ENCODE measurements around the gene SYT6. TPM values are rescaled to one million over a fixed set of nuclear protein-coding genes. Genes with fewer than 3 reads are reported as not detected.

SYT6 gene
- total RNA-seq, 1 donor from 2014 or later, result not detected

DNA sequence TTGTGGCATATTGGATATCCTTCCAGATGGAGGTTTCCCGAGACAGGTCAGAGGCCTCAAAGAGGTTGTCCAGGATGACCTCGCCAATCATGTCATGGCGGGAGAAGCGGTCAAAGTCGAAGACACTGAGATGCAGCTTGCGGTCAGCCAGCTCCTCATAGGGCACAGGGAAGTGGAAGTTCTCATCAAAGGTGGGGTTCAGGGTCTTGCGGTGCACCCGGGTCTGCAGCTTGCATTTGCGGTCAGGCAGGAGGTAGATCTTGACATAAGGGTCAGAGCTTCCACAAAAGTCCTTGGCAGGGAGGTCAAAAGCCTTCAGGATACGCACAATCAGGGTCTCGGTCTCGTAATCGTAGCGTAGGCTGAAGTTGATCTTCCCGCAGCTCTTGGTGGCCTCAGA lies 16.2 kb downstream of the SYT6 start:
- Mint-ChIP-seq H3K27me3 (ENCODE audit: unreplicated experiment) (peaks cover 32% of the 10 kb centered on the region), H3K4me1 (ENCODE audit: unreplicated experiment) (no peaks in the 10 kb centered on the region), H3K36me3 (ENCODE audit: unreplicated experiment) (no peaks in the 10 kb centered on the region), H3K27ac (ENCODE audit: unreplicated experiment) (no peak overlapping the region), H3K9me3 (ENCODE audit: unreplicated experiment) (no peaks in the 10 kb centered on the region), H3K4me3 (ENCODE audit: unreplicated experiment) (no peak overlapping the region)
- no peak for DNase-seq (ENCODE audit: extremely low spot score, unreplicated experiment)
- TF ChIP-seq, protein P1, sequence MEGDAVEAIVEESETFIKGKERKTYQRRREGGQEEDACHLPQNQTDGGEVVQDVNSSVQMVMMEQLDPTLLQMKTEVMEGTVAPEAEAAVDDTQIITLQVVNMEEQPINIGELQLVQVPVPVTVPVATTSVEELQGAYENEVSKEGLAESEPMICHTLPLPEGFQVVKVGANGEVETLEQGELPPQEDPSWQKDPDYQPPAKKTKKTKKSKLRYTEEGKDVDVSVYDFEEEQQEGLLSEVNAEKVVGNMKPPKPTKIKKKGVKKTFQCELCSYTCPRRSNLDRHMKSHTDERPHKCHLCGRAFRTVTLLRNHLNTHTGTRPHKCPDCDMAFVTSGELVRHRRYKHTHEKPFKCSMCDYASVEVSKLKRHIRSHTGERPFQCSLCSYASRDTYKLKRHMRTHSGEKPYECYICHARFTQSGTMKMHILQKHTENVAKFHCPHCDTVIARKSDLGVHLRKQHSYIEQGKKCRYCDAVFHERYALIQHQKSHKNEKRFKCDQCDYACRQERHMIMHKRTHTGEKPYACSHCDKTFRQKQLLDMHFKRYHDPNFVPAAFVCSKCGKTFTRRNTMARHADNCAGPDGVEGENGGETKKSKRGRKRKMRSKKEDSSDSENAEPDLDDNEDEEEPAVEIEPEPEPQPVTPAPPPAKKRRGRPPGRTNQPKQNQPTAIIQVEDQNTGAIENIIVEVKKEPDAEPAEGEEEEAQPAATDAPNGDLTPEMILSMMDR (IDR thresholded peaks at IDR 0.05), result no peak

DNA sequence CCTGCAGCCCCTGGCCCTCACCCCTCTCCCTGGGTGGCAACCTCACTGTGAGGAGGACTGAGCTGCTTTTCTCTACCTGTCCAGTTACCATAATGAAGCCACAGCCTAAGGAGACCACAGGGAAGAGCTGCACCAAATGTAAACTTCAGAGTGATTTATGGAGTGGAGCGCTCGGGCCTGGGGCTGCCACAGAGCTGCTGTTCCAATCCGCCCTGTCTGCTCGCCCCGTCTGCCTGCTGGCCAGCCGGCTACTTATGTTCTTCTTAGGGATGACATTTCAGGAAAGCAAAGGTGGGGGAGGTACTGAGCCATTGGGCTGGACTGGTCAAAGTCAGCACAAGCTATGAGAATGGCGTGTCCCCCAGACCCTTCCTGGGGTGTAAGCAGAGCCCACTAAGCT lies 17.9 kb downstream of the SYT6 start:
- Mint-ChIP-seq H3K27ac (ENCODE audit: unreplicated experiment) (no peak overlapping the region), H3K36me3 (ENCODE audit: unreplicated experiment) (no peaks in the 10 kb centered on the region), H3K27me3 (ENCODE audit: unreplicated experiment) (peaks cover 20% of the 10 kb centered on the region), H3K4me1 (ENCODE audit: unreplicated experiment) (no peaks in the 10 kb centered on the region), H3K9me3 (ENCODE audit: unreplicated experiment) (no peaks in the 10 kb centered on the region), H3K4me3 (ENCODE audit: unreplicated experiment) (no peak overlapping the region)
- no peak for DNase-seq (ENCODE audit: extremely low spot score, unreplicated experiment)
- TF ChIP-seq, protein P1 (IDR thresholded peaks at IDR 0.05), result no peak

DNA sequence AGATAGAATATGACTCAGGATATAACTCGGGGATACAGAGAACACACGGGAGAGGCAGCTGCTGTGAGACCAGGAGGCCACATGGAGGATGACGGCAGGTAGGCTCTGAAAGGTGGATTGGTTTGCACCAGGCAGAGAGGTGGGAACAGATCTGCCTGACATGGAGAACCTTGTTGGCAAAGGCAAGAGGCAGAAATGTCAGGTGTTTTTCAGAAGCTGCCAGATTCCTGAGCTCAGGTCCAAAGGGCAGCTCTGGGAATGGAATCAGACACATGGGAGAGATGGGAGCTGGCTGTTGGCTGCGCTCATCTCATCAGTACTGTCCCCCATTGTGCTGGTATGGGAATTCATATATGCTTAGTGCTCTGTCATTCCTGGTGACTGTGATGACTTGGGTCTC lies 19.2 kb downstream of the SYT6 start:
- Mint-ChIP-seq H3K4me3 (ENCODE audit: unreplicated experiment) (no peak overlapping the region), H3K9me3 (ENCODE audit: unreplicated experiment) (no peaks in the 10 kb centered on the region), H3K36me3 (ENCODE audit: unreplicated experiment) (no peaks in the 10 kb centered on the region)

DNA sequence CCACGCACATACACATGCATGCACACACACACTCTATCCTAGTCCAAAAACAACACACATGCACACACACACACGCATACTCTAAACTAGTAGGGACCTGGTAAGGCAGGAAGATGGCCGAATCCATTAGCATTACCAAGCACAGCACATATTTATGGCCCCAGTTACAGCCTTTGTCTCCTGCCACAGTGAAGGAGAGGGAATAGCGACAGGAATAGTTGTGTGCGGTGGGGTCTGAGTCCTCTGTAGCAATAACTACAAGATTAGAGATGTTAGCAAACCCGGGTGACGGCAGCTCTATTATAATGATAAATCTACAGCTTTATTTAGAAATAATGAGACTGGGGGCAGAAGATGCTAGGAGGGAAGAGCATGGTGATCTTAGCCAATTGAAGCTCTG lies 20.5 kb downstream of the SYT6 start:
- no peaks in the 10 kb centered on the region for H3K36me3 Mint-ChIP-seq (ENCODE audit: unreplicated experiment)
- no peaks in the 10 kb centered on the region for H3K9me3 Mint-ChIP-seq (ENCODE audit: unreplicated experiment)
- H3K27ac Mint-ChIP-seq (ENCODE audit: unreplicated experiment), result no peak overlapping the region
- no peaks in the 10 kb centered on the region for H3K4me1 Mint-ChIP-seq (ENCODE audit: unreplicated experiment)
- no peak for DNase-seq (ENCODE audit: extremely low spot score, unreplicated experiment)
- TF ChIP-seq, protein P1 (IDR thresholded peaks at IDR 0.05), result no peak
- H3K27me3 Mint-ChIP-seq (ENCODE audit: unreplicated experiment), result peaks cover 19% of the 10 kb centered on the region
- no peak overlapping the region for H3K4me3 Mint-ChIP-seq (ENCODE audit: unreplicated experiment)

More for the DNA sequence above, 19.2 kb downstream of the SYT6 start:
- Mint-ChIP-seq H3K4me1 (ENCODE audit: unreplicated experiment) (no peaks in the 10 kb centered on the region), H3K27ac (ENCODE audit: unreplicated experiment) (no peak overlapping the region), H3K27me3 (ENCODE audit: unreplicated experiment) (peaks cover 20% of the 10 kb centered on the region)
- TF ChIP-seq, protein P1 (IDR thresholded peaks at IDR 0.05), result no peak
- DNase-seq (ENCODE audit: extremely low spot score, unreplicated experiment), result no peak

DNA sequence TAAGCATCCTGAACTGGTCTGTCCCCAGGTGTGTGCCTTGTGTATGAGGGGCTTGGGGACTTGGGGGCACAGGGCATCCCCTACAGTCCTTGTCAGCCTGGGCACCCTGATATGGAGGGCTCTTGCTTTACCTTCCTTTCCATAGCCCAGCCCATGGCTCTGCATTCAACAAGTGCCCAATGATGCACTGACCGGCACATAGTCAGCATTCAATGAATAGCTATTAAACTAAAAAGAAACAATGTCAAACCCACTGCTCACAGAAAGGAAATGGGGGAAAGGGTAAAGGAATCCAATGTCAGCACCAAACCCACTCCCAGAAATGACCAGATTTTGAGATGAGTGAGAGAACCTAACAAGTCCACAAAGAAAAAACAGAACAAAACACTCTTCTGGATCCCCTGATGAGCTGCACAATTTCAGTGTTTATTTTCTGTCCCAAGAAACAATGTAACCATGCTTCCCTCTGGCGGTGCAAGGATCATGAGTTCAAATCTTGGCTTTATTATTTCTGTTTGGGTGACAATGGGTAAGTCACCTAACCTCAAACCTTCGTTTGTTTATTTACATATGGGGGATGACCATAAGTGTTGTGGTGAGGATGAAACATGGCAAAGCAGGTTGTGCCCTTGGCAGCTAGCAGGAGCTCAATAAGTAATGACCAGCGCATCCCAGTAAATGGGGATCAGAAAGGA lies 22.0 kb downstream of the SYT6 start:
- no peak for DNase-seq (ENCODE audit: extremely low spot score, unreplicated experiment)
- Mint-ChIP-seq H3K4me1 (ENCODE audit: unreplicated experiment) (no peaks in the 10 kb centered on the region), H3K4me3 (ENCODE audit: unreplicated experiment) (no peak overlapping the region), H3K9me3 (ENCODE audit: unreplicated experiment) (no peaks in the 10 kb centered on the region), H3K27ac (ENCODE audit: unreplicated experiment) (no peak overlapping the region), H3K27me3 (ENCODE audit: unreplicated experiment) (peaks cover 18% of the 10 kb centered on the region), H3K36me3 (ENCODE audit: unreplicated experiment) (no peaks in the 10 kb centered on the region)
- TF ChIP-seq, protein P1 (IDR thresholded peaks at IDR 0.05), result no peak

All from osteocyte (in vitro differentiated cells).